ENCODE measurements around the gene TSGA10.

- TF ChIP-seq, protein P1, sequence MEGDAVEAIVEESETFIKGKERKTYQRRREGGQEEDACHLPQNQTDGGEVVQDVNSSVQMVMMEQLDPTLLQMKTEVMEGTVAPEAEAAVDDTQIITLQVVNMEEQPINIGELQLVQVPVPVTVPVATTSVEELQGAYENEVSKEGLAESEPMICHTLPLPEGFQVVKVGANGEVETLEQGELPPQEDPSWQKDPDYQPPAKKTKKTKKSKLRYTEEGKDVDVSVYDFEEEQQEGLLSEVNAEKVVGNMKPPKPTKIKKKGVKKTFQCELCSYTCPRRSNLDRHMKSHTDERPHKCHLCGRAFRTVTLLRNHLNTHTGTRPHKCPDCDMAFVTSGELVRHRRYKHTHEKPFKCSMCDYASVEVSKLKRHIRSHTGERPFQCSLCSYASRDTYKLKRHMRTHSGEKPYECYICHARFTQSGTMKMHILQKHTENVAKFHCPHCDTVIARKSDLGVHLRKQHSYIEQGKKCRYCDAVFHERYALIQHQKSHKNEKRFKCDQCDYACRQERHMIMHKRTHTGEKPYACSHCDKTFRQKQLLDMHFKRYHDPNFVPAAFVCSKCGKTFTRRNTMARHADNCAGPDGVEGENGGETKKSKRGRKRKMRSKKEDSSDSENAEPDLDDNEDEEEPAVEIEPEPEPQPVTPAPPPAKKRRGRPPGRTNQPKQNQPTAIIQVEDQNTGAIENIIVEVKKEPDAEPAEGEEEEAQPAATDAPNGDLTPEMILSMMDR (IDR thresholded peaks at IDR 0.05; ENCODE audit: poor library complexity): no peak
- TF ChIP-seq EZH2phosphoT487 (IDR thresholded peaks at IDR 0.05; ENCODE audit: low read depth, severe bottlenecking, unreplicated experiment): no peak
Observed at GRCh38 chr2:99180755-99181623, 26.2 kb upstream of the TSGA10 start, which contains the start of the genes MITD1 and MRPL30.
